Testis (tissue), 3 donors: ENCODE results near the gene POLDIP2. TPM values are rescaled to one million over a fixed set of nuclear protein-coding genes. Genes with fewer than 3 reads are reported as not detected.

ENCODE experiments used
- DNase-seq: peaks from one replicate; pipeline ENCODE4 v3.0.0-alpha.2; 2019
- H3K27ac ChIP-seq, 2 donors: fragments of 200-600 bp; sonication (generic); one replicate each; pipeline ENCODE4 v1.5.1; 2019
- H3K27me3 ChIP-seq: fragments of 200-600 bp; sonication (generic); one replicate; pipeline ENCODE4 v1.5.1; 2019
- H3K36me3 ChIP-seq: fragments of 200-600 bp; sonication (generic); one replicate; pipeline ENCODE4 v1.5.1; 2017; ENCODE audit warnings: low read depth; ENCODE audit errors: missing control alignments
- H3K4me1 ChIP-seq: fragments of 200-600 bp; sonication (generic); one replicate; pipeline ENCODE4 v1.5.1; 2019
- H3K4me3 ChIP-seq, 2 donors: fragments of 200-600 bp; sonication (generic); one replicate each; pipeline ENCODE4 v1.5.1; 2017 to 2019
- H3K9me3 ChIP-seq: fragments of 200-600 bp; sonication (generic); one replicate; pipeline ENCODE4 v1.5.1; 2017
- POLR2A ChIP-seq: fragments of 450-650 bp; IDR thresholded peaks from one replicate; pipeline ENCODE4 v1.6.1; 2017; ENCODE audit warnings: antibody characterized with exemption, mild to moderate bottlenecking, moderate library complexity
- WGBS, 2 donors: methylation state at CpG; one replicate each; pipeline ENCODE4 v1.1.5; 2018; 5-methylcytosine and 5-hydroxymethylcytosine counted together
- intact Hi-C: fragments of 100-400 bp; cut with DNase I; formaldehyde crosslinking; loops from one replicate; pipeline ENCODE4 v1.15.1; 2023; ENCODE audit warnings: low total_unique reads
- polyA plus RNA-seq: library from polyadenylated mRNA; stranded (reverse); fragments of 350-450 nt; fragmentation: Illumina TruSeq; extraction: RNeasy Lipid Tissue Mini Kit (QIAGEN cat#74804); gene quantifications from one replicate; pipeline ENCODE4 v1.2.3, GENCODE V29; 2014; ENCODE audit warnings: low read depth, low replicate concordance; ENCODE audit not compliant: insufficient read depth
- total RNA-seq, 2 donors: library from RNA; depleted of rRNA; stranded (reverse); fragments of >200 nt; gene quantifications; one replicate each; pipeline ENCODE4 v1.2.3, GENCODE V29; 2016
- TF ChIP-seq, protein P1 (sequence below), 3 experiments: fragments of 450-650 bp in 2 of 3; fragments of 200-600 bp in 1 of 3; sonication (generic) in 1 of 3; IDR thresholded peaks; one replicate each; pipeline ENCODE4 v1.5.1; 2016 to 2019; ENCODE audit warnings: antibody characterized with exemption in 3 of 3, mild to moderate bottlenecking in 2 of 3, moderate library complexity in 1 of 3

POLDIP2 gene
- total and polyA plus RNA-seq, 3 donors from 2014 or later: 139 to 154 (median 143) TPM

DNA sequence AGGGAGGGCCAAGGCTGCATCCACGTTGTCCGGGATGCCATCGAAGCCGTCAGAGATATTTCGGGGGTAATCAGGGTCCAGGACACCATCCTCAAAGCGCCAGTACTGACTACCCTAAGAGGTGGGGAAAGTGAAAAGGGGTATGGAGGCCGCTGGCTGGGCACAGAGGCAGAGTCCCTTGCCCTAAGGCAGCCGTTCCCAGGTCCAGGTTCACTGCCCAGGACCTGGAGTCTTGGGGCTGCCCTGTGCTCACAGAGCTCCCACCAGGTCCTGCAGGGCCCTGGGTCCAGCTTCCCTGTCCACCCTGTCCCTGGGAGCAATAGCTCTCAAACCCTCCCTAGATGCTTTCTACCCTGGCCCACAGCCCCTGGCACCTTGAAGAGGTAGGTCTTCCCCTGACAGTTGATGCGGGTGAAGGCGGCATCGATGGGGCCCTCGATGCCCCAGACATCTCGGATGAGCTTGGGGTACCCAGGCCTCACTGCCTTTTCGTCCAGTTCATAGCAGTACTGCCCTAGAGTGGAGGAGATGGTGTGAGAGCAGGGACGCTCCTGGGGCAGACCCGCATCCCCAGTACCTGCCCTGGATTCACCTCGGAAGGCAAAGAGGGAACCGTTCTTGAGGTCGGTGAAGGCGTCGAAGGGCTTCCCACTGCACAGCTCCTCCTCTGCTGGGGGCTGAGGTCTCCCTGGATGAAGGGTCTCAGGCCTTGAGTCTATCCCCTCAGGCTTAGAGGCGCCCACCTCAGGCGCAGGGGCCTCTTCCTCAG lies 11.8 kb upstream of the POLDIP2 start:
- no peak for DNase-seq
- Histone ChIP-seq H3K4me1 (peaks cover 28% of the 10 kb centered on the region), H3K36me3 (no peaks in the 10 kb centered on the region), H3K9me3 (no peaks in the 10 kb centered on the region), H3K27me3 (no peaks in the 10 kb centered on the region), H3K4me3 (no peak overlapping the region), H3K27ac (no peak overlapping the region)
- no peak for TF ChIP-seq POLR2A
- TF ChIP-seq, protein P1, sequence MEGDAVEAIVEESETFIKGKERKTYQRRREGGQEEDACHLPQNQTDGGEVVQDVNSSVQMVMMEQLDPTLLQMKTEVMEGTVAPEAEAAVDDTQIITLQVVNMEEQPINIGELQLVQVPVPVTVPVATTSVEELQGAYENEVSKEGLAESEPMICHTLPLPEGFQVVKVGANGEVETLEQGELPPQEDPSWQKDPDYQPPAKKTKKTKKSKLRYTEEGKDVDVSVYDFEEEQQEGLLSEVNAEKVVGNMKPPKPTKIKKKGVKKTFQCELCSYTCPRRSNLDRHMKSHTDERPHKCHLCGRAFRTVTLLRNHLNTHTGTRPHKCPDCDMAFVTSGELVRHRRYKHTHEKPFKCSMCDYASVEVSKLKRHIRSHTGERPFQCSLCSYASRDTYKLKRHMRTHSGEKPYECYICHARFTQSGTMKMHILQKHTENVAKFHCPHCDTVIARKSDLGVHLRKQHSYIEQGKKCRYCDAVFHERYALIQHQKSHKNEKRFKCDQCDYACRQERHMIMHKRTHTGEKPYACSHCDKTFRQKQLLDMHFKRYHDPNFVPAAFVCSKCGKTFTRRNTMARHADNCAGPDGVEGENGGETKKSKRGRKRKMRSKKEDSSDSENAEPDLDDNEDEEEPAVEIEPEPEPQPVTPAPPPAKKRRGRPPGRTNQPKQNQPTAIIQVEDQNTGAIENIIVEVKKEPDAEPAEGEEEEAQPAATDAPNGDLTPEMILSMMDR (IDR thresholded peaks at IDR 0.05): no peak
- WGBS, 2 donors: 93 to 95% methylated on average over 10 to 23 of the region's 23 CpGs
- intact Hi-C loops: no loop called here

DNA sequence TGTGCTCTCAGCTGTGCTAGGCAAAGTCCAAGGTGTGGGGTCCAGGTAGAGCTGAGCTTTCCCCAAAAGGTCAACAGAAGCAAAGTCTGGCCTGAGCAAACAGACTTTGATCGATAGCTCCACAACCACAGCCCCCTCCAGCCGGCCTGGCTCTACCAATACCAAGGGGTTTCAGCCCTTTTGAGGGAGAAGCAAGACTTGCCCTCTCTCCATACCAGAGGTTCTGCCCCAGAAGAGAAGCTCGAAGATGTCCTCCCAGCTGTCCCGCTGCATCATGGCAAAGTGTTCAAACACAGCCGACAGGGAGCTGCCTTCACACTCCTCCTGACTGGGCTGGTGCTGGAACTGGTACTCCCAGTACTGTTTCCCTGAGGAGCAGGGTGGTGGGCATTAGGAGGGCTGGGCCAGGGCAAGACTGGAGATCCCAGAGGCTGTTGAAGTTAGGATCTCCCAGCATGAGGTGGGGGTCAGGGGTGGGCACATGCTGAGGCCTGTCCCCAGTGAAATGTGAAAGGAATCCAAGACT lies 11.0 kb upstream of the POLDIP2 start:
- Histone ChIP-seq H3K27ac (no peak overlapping the region), H3K9me3 (no peaks in the 10 kb centered on the region), H3K36me3 (no peaks in the 10 kb centered on the region), H3K27me3 (no peaks in the 10 kb centered on the region), H3K4me3 (no peak overlapping the region), H3K4me1 (peaks cover 27% of the 10 kb centered on the region)
- intact Hi-C loops: no loop called here
- DNase-seq: no peak
- TF ChIP-seq, protein P1 (IDR thresholded peaks at IDR 0.05): no peak
- no peak for TF ChIP-seq POLR2A
- 80 to 86% methylated on average over 1 to 5 of the region's 5 CpGs for WGBS, 2 donors

DNA sequence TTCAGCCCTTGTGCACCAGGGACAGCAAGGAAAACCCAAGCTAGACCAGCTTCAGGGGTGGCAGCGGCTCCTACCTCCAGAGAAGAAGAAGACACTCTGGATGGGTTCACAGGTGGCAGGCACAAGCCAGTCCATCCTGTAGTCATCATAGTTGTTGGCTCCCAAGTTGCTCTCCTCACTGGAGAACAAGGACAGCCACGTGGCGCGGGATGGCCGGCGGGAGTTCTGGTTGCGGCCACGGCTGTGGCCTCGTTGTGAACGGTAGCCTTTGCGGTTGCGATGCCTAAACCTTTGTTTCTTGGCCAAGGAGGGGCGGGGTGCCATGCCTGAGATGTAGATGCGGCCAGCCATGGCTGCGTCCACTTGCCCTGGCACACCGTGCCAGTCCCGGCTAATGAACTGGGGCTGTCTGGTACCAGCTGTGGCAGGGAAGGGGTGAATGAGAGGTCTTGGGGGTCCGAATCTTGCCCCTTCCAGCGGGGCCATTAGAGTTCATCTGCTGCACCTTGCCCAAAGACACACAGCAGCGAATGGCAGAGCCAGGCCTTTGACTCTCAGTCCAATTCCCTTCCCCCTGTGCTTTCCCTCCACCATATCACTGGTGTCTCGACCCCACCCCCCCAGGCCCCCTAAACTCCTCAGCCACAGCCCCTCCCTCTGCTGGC lies 10.4 kb upstream of the POLDIP2 start:
- intact Hi-C loops: no loop called here
- no peak overlapping the region for H3K27ac ChIP-seq
- no peaks in the 10 kb centered on the region for H3K27me3 ChIP-seq
- H3K4me3 ChIP-seq: no peak overlapping the region
- H3K4me1 ChIP-seq: peaks cover 21% of the 10 kb centered on the region
- 91 to 94% methylated on average over 9 to 21 of the region's 21 CpGs for WGBS, 2 donors
- no peaks in the 10 kb centered on the region for H3K9me3 ChIP-seq
- TF ChIP-seq, protein P1 (IDR thresholded peaks at IDR 0.05): no peak
- TF ChIP-seq POLR2A: no peak
- no peaks in the 10 kb centered on the region for H3K36me3 ChIP-seq
- no peak for DNase-seq

DNA sequence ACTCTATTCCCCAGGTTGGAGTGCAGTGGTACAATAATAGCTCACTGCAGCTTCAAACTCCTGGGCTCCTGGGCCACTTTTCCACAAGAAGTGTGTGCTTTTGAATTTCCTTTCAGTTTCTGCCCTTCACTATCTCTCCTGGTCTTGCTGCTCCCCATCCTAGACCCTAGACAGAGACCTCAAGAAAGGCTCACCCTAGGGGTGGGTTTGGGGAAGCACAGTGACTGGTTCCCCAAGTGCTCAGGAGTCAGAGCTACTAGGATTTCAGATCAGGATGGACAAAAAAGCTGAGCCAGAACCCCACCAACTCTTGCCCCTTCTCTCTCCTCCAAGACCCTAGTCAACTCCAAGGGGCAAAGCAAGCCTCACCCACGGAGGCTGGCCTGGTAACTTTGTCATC lies 9.3 kb upstream of the POLDIP2 start:
- TF ChIP-seq, protein P1 (IDR thresholded peaks at IDR 0.05): no peak
- TF ChIP-seq POLR2A: no peak
- intact Hi-C loops: no loop called here
- no peaks in the 10 kb centered on the region for H3K27me3 ChIP-seq
- H3K9me3 ChIP-seq: no peaks in the 10 kb centered on the region
- 43 to 83% methylated on average over 1 of the region's 1 CpG for WGBS, 2 donors
- no peaks in the 10 kb centered on the region for H3K36me3 ChIP-seq
- H3K4me3 ChIP-seq: no peak overlapping the region
- DNase-seq: no peak
- H3K4me1 ChIP-seq: peaks cover 15% of the 10 kb centered on the region
- H3K27ac ChIP-seq: no peak overlapping the region
